IMR-90 (cell line): ENCODE results near the gene TSGA10IP. TPM values are rescaled to one million over a fixed set of nuclear protein-coding genes. Genes with fewer than 3 reads are reported as not detected.

Experiments used
- ATAC-seq: fragments of 200-7000 bp; cut with Tn5 transposase; 2 replicates; pipeline ENCODE4 v1.9.1; 2020; ENCODE audit warnings: low read depth, mild to moderate bottlenecking, moderate library complexity
- BruUV-seq: library from RNA; stranded (reverse); fragments of 400-500 nt; replicated peaks from 2 replicates; lab custom pipeline; 2021; lab: Mats Ljungman, UMichigan
- CTCF ChIA-PET: fragments of 300-600 bp; formaldehyde crosslinking; extraction: SDS; loops from one replicate; lab custom pipeline; 2021; ENCODE audit warnings: antibody characterized with exemption; lab: Yijun Ruan, JAX
- POLR2A ChIA-PET: fragments of 300-600 bp; sonication (Branson Sonifier 250); formaldehyde crosslinking; loops from one replicate; lab custom pipeline; 2022; ENCODE audit warnings: antibody characterized with exemption; ENCODE audit not compliant: unreplicated experiment; lab: Charles Lee
- DNase-seq: peaks from one replicate; pipeline ENCODE4 v3.0.0; 2013
- H2AFZ ChIP-seq: replicated peaks from 2 replicates; pipeline ENCODE3; 2013; ENCODE audit warnings: low read length, mild to moderate bottlenecking; ENCODE audit not compliant: poor library complexity
- H2AK5ac ChIP-seq: 2 replicates; pipeline ENCODE4 v1.6.1; 2013; ENCODE audit warnings: low read depth, low read length, inconsistent platforms
- H2AK9ac ChIP-seq: replicated peaks from 2 replicates; pipeline ENCODE3; 2013; ENCODE audit warnings: mild to moderate bottlenecking, low read depth, low read length, moderate library complexity; ENCODE audit not compliant: poor library complexity
- H2BK120ac ChIP-seq: 2 replicates; pipeline ENCODE4 v1.6.1; 2013; ENCODE audit warnings: low read depth, low read length, inconsistent platforms
- H2BK15ac ChIP-seq: 3 replicates; pipeline ENCODE4 v1.6.1; 2013; ENCODE audit warnings: low read depth, low read length, inconsistent platforms
- H2BK20ac ChIP-seq: 2 replicates; pipeline ENCODE4 v1.6.1; 2013; ENCODE audit warnings: low read depth, mild to moderate bottlenecking, inconsistent platforms, low read length, moderate library complexity
- H2BK5ac ChIP-seq: 2 replicates; pipeline ENCODE4 v1.6.1; 2013; ENCODE audit warnings: mild to moderate bottlenecking, low read depth, low read length, inconsistent platforms; ENCODE audit not compliant: poor library complexity, severe bottlenecking
- H3K14ac ChIP-seq: replicated peaks from 2 replicates; pipeline ENCODE4 v1.6.1; 2013; ENCODE audit warnings: low read depth, low read length, inconsistent platforms
- H3K18ac ChIP-seq: 2 replicates; pipeline ENCODE4 v1.6.1; 2013; ENCODE audit warnings: low read depth, low read length, control low read depth
- H3K23ac ChIP-seq: 2 replicates; pipeline ENCODE4 v1.6.1; 2013; ENCODE audit warnings: low read depth, low read length, inconsistent platforms
- H3K27ac ChIP-seq: 2 replicates; pipeline ENCODE4 v1.5.1; 2013; ENCODE audit warnings: mild to moderate bottlenecking, control low read depth, low read length; ENCODE audit not compliant: insufficient read depth
- H3K27me3 ChIP-seq: 2 replicates; pipeline ENCODE4 v1.6.1; 2013; ENCODE audit warnings: low read length; ENCODE audit not compliant: control insufficient read depth, insufficient read depth
- H3K36me3 ChIP-seq: 2 replicates; pipeline ENCODE4 v1.6.1; 2013; ENCODE audit warnings: low read length, mixed read lengths; ENCODE audit not compliant: control insufficient read depth, insufficient read depth
- H3K4ac ChIP-seq: 2 replicates; pipeline ENCODE4 v1.6.1; 2013; ENCODE audit warnings: low read depth, low read length, inconsistent platforms
- H3K4me1 ChIP-seq: 2 replicates; pipeline ENCODE4 v1.6.1; 2013; ENCODE audit warnings: low read length, mixed read lengths; ENCODE audit not compliant: control insufficient read depth, insufficient read depth
- H3K4me2 ChIP-seq: 2 replicates; pipeline ENCODE4 v1.6.1; 2013; ENCODE audit warnings: low read depth, mild to moderate bottlenecking, control low read depth, low read length, moderate library complexity
- H3K4me3 ChIP-seq: 2 replicates; pipeline ENCODE4 v1.5.1; 2013; ENCODE audit warnings: low read depth, mild to moderate bottlenecking, control low read depth, low read length, moderate library complexity; ENCODE audit not compliant: insufficient read depth
- H3K56ac ChIP-seq: 2 replicates; pipeline ENCODE4 v1.6.1; 2013; ENCODE audit warnings: low read length, inconsistent platforms; ENCODE audit not compliant: insufficient read depth; ENCODE audit errors: extremely low read depth
- H3K79me1 ChIP-seq, 2 experiments: 2 replicates each; pipeline ENCODE4 v1.6.1; 2013; ENCODE audit warnings: low read length in 2 of 2, inconsistent platforms in 1 of 2, low read depth in 1 of 2
- H3K9ac ChIP-seq: 2 replicates; pipeline ENCODE4 v1.6.1; 2013; ENCODE audit warnings: low read depth, low read length, control low read depth
- H3K9me1 ChIP-seq: 2 replicates; pipeline ENCODE4 v1.6.1; 2013; ENCODE audit warnings: low read length, inconsistent platforms; ENCODE audit not compliant: insufficient read depth
- H3K9me3 ChIP-seq: 2 replicates; pipeline ENCODE4 v1.6.1; 2013; ENCODE audit warnings: low read length; ENCODE audit not compliant: control insufficient read depth, insufficient read depth
- H4K20me1 ChIP-seq: 2 replicates; pipeline ENCODE4 v1.6.1; 2013; ENCODE audit warnings: low read length, inconsistent platforms; ENCODE audit not compliant: insufficient read depth
- H4K5ac ChIP-seq: 2 replicates; pipeline ENCODE4 v1.6.1; 2013; ENCODE audit warnings: mild to moderate bottlenecking, low read depth, low read length, control low read depth
- H4K8ac ChIP-seq, 2 experiments: 2 replicates each; pipeline ENCODE4 v1.6.1; 2013; ENCODE audit warnings: low read depth in 2 of 2, low read length in 2 of 2, control low read depth in 1 of 2, inconsistent platforms in 1 of 2
- H4K91ac ChIP-seq: 2 replicates; pipeline ENCODE4 v1.6.1; 2013; ENCODE audit warnings: low read depth, low read length, inconsistent platforms; ENCODE audit not compliant: insufficient read depth
- CEBPB ChIP-seq: IDR thresholded peaks from 2 replicates; pipeline ENCODE4 v1.6.1; 2012; ENCODE audit warnings: low read depth, low read length, improper control_type of control experiment
- CHD1 ChIP-seq: IDR thresholded peaks from 2 replicates; pipeline ENCODE4 v1.6.1; 2012; ENCODE audit warnings: low read depth, low read length, improper control_type of control experiment
- CTCF ChIP-seq: conservative IDR thresholded peaks from 2 replicates; pipeline ENCODE4 v1.5.1; 2012; ENCODE audit warnings: mild to moderate bottlenecking, low read depth, low read length, improper control_type of control experiment
- FOS ChIP-seq: fragments of 150-350 bp; IDR thresholded peaks from 2 replicates; pipeline ENCODE4 v1.6.1; 2016; ENCODE audit warnings: low read depth, low read length
- MXI1 ChIP-seq: IDR thresholded peaks from 2 replicates; pipeline ENCODE4 v1.6.1; 2012; ENCODE audit warnings: low read depth, mild to moderate bottlenecking, low read length, moderate library complexity, borderline replicate concordance
- RAD21 ChIP-seq: IDR thresholded peaks from 2 replicates; pipeline ENCODE4 v1.6.1; 2012; ENCODE audit warnings: low read length, improper control_type of control experiment
- RCOR1 ChIP-seq: IDR thresholded peaks from 2 replicates; pipeline ENCODE4 v1.6.1; 2012; ENCODE audit warnings: mild to moderate bottlenecking, low read length, improper control_type of control experiment; ENCODE audit not compliant: insufficient replicate concordance
- USF2 ChIP-seq: fragments of 150-350 bp; IDR thresholded peaks from 2 replicates; pipeline ENCODE4 v1.6.1; 2017; ENCODE audit warnings: mild to moderate bottlenecking, antibody characterized with exemption, low read length, low read depth
- WGBS, 2 experiments: methylation state at CpG; one replicate each; pipeline versions ENCODE4 v1.1.5 to v1.1.7; 2013; ENCODE audit warnings: missing lambda C conversion rate in 2 of 2; ENCODE audit not compliant: insufficient read length in 1 of 2; ENCODE audit errors: extremely low coverage in 2 of 2; 5-methylcytosine and 5-hydroxymethylcytosine counted together
- dilution Hi-C: fragments of 300-500 bp; cut with HindIII; formaldehyde crosslinking; loops from one replicate; pipeline ENCODE4 v1.14.3; 2018; ENCODE audit warnings: low sequenced_read_pairs; ENCODE audit not compliant: unreplicated experiment
- in situ Hi-C: fragments of 300-500 bp; cut with MboI; formaldehyde crosslinking; loops from 3 replicates; pipeline ENCODE4 v1.14.3; 2019; ENCODE audit warnings: low sequenced_read_pairs, inconsistent platforms, mixed read lengths
- intact Hi-C: fragments of 100-400 bp; cut with micrococcal nuclease; formaldehyde crosslinking; loops from 2 replicates; pipeline ENCODE4 v1.10.0; 2022
- polyA plus RNA-seq, 3 experiments: library from polyadenylated mRNA; depleted of rRNA; stranded (reverse); fragments of >200 nt; gene quantifications; 2 replicates each; pipeline ENCODE4 v1.2.3, GENCODE V29; 2012; ENCODE audit warnings: low replicate concordance in 1 of 3
- total RNA-seq: library from RNA; depleted of rRNA; stranded (reverse); fragments of >200 nt; gene quantifications from 2 replicates; pipeline ENCODE4 v1.2.3, GENCODE V29; 2012
- TF ChIP-seq, protein P1 (sequence below): fragments of 150-350 bp; IDR thresholded peaks from 2 replicates; pipeline ENCODE4 v1.6.1; 2016; ENCODE audit warnings: low read depth, mild to moderate bottlenecking, low read length, moderate library complexity, borderline replicate concordance

Gene TSGA10IP
- total and polyA plus RNA-seq, 2 of the 4 experiments (the other 2 are of a cell fraction): 0.21 TPM; not detected in 1

- no peak for TF ChIP-seq RAD21
- TF ChIP-seq CHD1: no peak
Measured at GRCh38 chr11:65981972-65982823, 36.9 kb downstream of the TSGA10IP start (continued).

GRCh38 chr11:65982824-65983588 is 37.7 kb downstream of the TSGA10IP start:
- in situ Hi-C loops: loop anchor here (10.0 kb wide), 1 partner anchor 268 kb away; the partner anchor contains the start of gene KAT5
- no peak overlapping the region for H3K18ac ChIP-seq
- no peak overlapping the region; the same call in 1 of the 2 replicates for H3K56ac ChIP-seq
- peaks cover 21% of the 10 kb centered on the region for H3K36me3 ChIP-seq
- H3K4me2 ChIP-seq: no peak overlapping the region
- H2BK120ac ChIP-seq: no peak overlapping the region
- H2AK5ac ChIP-seq: no peak overlapping the region
- no peak overlapping the region for H2AK9ac ChIP-seq
- no peak overlapping the region for H2BK15ac ChIP-seq
- WGBS, 2 experiments: 93% methylated on average over 4 of the region's 22 CpGs; no CpG with 5 or more reads in 1 of the 2 experiments
- no peak overlapping the region for H3K27ac ChIP-seq
- H3K27me3 ChIP-seq: no peaks in the 10 kb centered on the region
- no peaks in the 10 kb centered on the region for H3K9me3 ChIP-seq
- no peak overlapping the region for H4K5ac ChIP-seq
- ATAC-seq: no peak
- no peak overlapping the region for H4K91ac ChIP-seq
- no peak overlapping the region for H3K14ac ChIP-seq
- CTCF ChIA-PET: interaction anchor here (0.5 kb wide), 1 partner anchor 98 kb away, joined by 3 read pairs; no protein-coding TSS in a partner anchor
- DNase-seq: no peak
- dilution Hi-C loops: no loop called here
- H4K20me1 ChIP-seq: no peaks in the 10 kb centered on the region
- POLR2A ChIA-PET: no interaction called here
- no peak overlapping the region for H4K8ac ChIP-seq
- no peak overlapping the region for H2BK20ac ChIP-seq
- no peaks in the 10 kb centered on the region for H3K9me1 ChIP-seq
- no peak overlapping the region for H2BK5ac ChIP-seq
- H3K9ac ChIP-seq: 0 out of 2 replicates have a peak overlapping the region, but pooled peaks have one; percentile 36
- no TSS peak for BruUV-seq
- H3K4me1 ChIP-seq: no peaks in the 10 kb centered on the region
- no peak overlapping the region for H3K23ac ChIP-seq
- no peak overlapping the region for H2AFZ ChIP-seq
- intact Hi-C loops: no loop called here
- no peak overlapping the region for H3K4ac ChIP-seq
- no peaks in the 10 kb centered on the region for H3K79me1 ChIP-seq
- H3K4me3 ChIP-seq: no peak overlapping the region
- TF ChIP-seq CTCF (no peak), FOS (no peak), CEBPB (no peak), MXI1 (no peak), RCOR1 (no peak), CHD1 (no peak), USF2 (no peak)
- TF ChIP-seq, protein P1, sequence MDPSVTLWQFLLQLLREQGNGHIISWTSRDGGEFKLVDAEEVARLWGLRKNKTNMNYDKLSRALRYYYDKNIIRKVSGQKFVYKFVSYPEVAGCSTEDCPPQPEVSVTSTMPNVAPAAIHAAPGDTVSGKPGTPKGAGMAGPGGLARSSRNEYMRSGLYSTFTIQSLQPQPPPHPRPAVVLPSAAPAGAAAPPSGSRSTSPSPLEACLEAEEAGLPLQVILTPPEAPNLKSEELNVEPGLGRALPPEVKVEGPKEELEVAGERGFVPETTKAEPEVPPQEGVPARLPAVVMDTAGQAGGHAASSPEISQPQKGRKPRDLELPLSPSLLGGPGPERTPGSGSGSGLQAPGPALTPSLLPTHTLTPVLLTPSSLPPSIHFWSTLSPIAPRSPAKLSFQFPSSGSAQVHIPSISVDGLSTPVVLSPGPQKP: no peak
